HG03460 (cell line): ENCODE data around the gene UNKL.

ENCODE experiments used
- ATAC-seq: cut with Tn5 transposase; IDR thresholded peaks from one replicate; pipeline ENCODE4 v1.9.1; 2021; ENCODE audit not compliant: unreplicated experiment

Gene UNKL

DNA sequence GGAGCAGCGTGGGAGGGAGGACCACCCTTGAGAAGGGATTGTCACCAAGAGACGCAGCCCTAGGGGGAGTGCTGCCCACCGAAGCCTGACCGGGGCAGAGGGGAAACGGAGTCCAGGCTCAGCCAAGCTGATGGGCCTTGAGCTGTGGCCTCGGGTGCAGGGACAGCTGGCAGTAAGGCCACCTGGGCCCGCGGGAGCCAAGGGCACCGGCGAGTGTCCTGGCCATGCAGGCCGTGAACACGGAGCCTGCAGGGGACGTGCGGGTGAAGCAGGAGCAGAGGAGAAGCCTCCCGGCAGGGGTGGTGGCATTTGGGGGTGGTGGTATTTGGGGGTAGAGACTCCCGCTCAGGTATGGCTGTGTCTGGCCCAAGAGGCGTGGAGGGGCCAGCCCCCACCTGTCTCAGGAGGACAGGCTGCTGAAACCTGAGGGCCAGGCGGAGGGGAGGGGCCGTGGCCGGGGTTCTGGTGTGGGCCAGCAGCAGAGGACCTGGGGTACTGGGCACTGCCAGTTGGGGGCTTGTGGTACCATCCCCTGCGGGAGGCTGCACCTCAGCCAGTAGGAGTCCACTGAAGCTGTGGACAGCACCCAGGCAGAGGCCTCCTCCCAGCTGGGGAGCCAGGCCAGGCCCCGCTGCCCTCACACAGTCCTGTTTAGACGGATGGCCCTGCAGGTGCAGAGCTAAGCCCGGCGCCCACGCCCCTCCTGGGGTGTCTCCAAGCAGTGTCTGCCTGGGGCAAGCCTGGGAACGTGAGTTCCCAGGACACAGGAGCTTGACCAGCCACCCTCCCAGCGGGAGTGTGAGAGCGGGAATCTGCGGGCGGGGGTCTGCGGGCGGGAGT is 58.2 kb downstream of the UNKL start:
- no peak for ATAC-seq

- ATAC-seq, result no peak
These were observed 58.9 kb downstream of the UNKL start for GRCh38 chr16:1355591-1355990.

DNA sequence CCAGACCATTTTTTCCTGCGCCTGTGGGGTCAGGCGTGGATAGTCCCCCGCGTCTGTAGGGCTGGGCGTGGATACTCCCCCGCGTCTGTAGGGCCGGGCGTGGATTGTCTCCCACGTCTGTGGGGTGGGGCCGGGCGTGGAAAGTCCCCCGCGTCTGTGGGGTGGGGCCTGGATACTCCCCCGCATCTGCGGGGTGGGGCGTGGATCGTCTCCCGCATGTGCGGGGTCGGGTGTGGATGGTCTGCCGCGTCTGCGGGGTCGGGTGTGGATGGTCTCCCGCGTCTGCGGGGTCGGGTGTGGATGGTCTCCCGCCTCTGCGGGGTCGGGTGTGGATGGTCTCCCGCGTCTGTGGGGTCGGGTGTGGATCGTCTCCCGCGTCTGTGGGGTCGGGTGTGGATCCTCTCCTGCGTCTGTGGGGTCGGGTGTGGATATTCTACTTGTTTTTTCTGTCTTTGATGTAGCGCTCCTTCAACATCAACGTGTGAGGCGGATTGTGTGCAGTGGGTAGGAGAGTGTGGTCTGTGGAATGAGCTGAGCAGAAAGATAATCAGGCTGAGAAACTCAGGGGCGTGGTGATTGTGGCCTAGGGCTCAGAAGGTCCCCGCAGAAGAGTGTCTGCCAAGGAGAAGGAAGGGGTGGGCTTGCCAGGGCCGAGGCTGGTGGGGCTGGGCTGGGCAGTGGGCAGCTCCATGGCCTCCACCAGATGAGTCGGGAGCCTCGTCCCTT is 59.5 kb downstream of the UNKL start:
- no peak for ATAC-seq

- ATAC-seq, result peak; percentile 61
These were observed 62.7 kb downstream of the UNKL start, which contains the start of the genes GNPTG and TSR3 for GRCh38 chr16:1351582-1352362. TSS of gene GNPTG (plus strand) at chr16:1351931. CDS start at chr16:1351966, 35 bp downstream. TSS of gene TSR3 (minus strand) at chr16:1351878. CDS start at chr16:1351804, 74 bp downstream.

DNA sequence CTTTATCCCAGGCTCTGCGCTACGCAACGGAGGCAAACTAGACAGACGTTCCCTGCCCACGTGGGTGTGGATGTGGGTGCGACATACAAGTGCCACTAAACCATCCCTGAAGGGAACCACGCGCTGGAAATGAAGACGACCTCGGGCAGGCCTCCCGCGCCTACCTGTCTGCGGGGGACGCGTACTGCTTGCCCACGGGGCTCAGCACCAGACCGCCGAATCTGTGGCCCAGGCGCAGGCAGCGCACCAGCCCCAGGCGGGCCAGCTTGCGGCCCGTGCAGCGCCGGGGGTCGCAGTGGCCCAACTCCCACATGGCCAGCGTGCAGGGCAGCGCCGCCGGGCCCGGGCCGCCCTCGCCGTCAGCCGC is 63.3 kb downstream of the UNKL start:
- peak; percentile 22 for ATAC-seq

GRCh38 chr16:1350691-1351090 is 63.8 kb downstream of the UNKL start:
- ATAC-seq, result no peak

GRCh38 chr16:1349951-1350350 is 64.6 kb downstream of the UNKL start:
- no peak for ATAC-seq

- no peak for ATAC-seq
These were observed 65.2 kb downstream of the UNKL start for GRCh38 chr16:1349351-1349750.

DNA sequence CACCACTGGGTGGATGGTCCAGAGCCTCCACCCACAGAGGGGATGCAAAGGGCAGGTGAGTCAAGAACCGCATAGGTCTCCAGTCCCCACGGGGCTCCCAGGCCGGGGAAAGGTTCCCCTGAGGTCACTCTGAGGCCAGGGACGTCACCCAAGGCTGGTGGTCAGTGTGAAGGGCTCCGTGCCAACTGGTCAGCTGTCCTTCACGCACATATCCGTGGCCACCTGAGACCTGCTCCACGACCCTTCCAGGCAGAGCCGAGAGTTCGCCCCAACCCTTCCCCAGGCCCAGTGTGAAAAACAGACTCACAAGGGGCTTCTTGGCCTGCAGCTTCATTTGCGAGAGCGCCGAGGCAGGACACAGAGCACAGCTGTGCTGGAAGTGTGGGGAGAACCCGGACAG is 65.6 kb downstream of the UNKL start:
- ATAC-seq, result no peak

DNA sequence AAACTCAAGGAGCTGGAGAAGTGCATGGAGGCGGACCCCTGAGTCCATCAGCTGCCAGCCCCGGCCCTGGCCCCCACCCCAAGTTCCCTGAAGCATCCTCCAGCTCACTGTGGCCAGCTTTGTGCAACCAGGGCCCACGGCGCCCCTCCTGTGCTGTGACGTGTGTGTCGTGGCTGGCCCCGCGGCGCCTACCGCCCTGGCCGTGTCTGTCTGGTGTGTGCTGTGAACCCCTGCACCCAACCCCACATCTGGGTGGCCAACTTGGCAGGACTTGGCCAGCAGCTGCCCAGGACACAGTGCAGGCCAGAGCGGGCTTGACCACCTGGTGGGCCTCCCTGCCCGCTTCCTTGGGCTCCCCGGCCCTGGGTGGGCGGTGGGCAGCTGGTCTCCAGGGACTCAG is 66.1 kb downstream of the UNKL start:
- ATAC-seq, result no peak

DNA sequence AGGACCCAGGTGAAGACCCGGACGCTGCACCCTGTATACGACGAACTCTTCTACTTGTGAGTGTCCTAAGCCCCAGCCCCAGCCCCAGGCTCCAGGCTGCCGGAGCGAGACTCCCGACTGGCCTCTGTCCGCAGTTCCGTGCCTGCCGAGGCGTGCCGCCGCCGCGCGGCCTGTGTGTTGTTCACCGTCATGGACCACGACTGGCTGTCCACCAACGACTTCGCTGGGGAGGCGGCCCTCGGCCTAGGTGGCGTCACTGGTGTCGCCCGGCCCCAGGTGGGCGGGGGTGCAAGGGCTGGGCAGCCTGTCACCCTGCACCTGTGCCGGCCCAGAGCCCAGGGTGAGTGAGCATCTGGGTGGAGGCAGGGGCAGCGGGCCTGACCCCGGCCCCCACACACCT is 66.5 kb downstream of the UNKL start:
- no peak for ATAC-seq

GRCh38 chr16:1347286-1347855 is 67.1 kb downstream of the UNKL start:
- no peak for ATAC-seq

DNA sequence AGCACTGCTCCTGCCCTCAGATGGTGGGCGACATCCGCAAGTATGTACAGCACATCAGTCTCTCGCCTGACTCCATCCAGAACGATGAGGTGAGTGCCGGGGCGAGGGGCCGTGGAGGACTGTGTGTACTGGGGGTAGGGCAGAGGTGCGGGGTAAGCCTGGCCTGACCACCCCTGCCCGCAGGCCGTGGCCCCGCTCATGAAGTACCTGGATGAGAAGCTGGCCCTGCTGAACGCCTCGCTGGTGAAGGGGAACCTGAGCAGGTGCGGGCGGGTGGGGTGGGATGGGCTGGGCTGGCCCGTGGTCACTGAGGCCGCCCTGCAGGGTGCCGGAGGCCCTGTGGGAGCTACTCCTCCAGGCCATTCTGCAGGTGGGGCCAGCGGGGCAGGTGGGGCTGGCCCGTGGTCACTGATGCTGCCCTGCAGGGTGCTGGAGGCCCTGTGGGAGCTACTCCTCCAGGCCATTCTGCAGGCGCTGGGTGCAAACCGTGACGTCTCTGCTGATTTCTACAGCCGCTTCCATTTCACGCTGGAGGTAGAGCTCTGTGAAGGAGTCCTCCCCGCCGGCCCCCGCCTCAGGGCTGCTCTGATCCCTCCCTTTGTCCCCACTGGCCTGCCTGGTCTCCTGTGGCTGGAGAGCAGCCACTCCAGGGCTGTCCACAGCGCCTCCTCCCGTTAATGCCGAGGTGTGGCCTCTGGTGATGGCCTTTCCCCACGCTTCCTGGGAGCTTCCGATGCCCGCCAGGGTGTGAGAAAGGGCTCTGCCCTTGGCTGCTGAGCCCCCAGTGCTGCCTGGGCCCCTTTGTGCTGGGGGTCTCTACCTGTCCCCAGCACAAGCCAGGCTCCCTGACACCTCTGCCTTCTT is 67.8 kb downstream of the UNKL start:
- ATAC-seq, result no peak

DNA sequence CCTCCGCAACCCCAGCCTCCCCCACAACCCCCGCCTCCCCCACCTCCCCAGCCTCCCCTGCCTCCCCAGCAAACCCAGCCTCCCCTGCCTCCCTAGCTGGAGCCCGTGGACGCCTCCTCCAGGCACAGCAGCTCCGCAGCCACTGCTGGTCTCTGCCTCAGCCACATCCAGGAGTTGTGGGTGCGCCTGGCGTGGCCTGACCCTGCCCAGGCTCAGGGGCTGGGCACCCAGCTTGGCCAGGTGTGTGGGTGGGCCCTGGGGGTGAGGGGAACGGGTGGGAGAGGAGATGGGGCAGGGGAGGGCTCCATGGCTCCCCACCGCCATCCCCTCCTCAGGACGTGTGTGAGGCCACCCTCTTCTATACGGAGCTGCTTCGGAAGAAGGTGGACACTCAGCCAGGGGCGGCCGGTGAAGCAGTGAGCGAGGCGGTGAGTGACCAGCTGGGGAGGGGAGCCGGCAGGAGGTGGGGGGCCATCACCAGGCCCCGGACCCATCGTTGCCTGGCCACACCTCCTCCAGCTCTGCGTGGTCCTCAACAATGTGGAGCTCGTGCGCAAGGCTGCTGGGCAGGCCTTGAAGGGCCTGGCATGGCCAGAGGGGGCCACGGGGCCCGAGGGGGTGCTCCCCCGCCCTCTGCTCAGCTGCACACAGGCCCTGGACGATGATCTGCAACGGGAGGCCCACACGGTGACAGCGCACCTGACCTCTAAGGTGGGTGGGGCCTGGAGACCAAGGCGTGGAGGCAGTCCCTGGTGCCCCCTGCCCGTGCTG is 68.7 kb downstream of the UNKL start:
- no peak for ATAC-seq

GRCh38 chr16:1345087-1345486 is 69.4 kb downstream of the UNKL start:
- no peak for ATAC-seq

GRCh38 chr16:1344499-1344898 is 70.0 kb downstream of the UNKL start:
- no peak for ATAC-seq

- ATAC-seq, result no peak
These were observed 70.9 kb downstream of the UNKL start for GRCh38 chr16:1343428-1344242.

- ATAC-seq, result peak; percentile 83
These were observed 71.7 kb downstream of the UNKL start for GRCh38 chr16:1342526-1343427.
